GM12874 (cell line): ENCODE measurements around the gene ENHO.
A peak's percentile ranks its signal among the peaks of the same experiment; 100 is the strongest.

Experiments
- CTCF ChIP-seq: IDR thresholded peaks from 2 replicates; pipeline ENCODE4 v1.5.1; 2011; ENCODE audit warnings: low read depth, mild to moderate bottlenecking, control low read depth, low read length, moderate library complexity; ENCODE audit not compliant: insufficient read depth

Gene ENHO

DNA sequence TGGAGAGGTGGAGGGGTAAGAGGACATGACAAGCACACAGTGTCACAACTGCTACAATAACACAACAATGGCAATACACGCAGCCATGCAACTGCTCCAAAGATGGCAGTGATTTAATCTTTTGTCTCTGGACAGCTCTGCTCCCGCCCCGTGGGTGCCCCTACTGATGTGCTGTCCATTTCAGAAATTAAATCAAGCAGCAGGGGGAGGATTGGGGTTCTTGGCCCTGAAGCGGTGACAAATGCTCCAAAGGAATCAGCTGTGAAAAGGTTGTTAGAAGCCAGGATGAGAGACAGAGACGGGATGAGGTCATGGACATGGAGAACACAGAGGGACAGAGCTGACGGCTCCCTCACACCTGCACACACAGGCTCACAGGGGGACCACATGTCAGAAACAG, 44.2 kb upstream of the ENHO start:
- no peak for TF ChIP-seq CTCF

- no peak for TF ChIP-seq CTCF
These were observed 43.5 kb upstream of the ENHO start for GRCh38 chr9:34566322-34566721.

DNA sequence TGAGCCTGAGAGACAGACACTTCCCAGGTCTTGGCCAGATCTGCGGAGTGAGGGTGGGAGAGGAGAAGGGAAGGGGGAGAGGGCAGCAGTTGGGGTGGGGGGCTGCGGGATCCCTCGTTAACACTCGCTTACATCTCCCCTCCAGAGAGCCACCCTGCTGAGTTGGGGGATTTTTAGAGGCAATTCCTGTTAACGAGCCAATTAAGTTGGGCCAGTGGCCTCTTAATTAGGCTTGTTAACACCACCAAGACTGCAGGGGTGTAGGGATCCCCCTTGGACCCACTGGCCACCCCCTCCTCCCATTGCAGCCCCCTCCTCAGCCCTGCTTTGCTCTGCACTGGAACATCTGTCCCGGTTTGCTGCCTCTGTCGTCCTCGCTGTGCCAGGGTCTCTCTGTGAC, 43.1 kb upstream of the ENHO start:
- no peak for TF ChIP-seq CTCF

DNA sequence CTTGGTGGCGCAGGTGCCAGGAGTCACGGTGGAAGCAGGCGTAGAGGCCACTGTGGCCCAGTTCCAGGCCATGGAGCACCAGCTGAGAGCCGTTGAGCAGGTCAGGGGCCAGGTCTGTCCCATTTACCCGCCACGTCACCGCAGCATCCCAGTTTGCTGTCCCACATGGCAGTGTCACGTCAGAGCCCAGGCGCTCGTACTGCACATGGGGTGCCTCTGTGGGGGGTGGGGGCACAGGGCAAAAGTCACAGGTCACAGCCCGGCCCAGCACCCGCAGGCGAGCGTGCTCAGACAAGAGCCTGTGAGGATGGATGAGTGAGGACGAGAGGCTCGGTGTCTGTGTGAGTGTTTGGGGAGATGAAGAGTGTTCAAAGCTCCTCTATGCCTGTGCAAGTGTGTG, 41.8 kb upstream of the ENHO start:
- no peak for TF ChIP-seq CTCF

DNA sequence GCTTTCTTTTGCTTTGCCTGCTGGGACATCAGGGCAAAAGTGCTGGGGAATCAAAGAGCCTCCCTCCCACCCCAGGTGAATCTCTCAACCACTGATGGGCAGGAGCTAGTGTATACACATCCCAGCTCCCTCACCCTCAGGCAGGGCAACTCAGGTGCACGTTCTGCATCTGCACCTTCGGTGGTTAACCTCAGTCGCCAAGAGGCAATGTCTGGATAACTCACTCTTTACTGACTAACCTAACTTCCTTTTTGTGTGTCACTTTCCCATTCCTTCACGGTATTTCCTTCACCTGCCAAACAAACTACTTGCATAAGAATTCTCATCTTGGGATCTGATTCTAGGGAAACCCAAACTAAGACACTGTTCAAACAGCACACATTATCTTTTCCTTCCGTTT, 40.5 kb upstream of the ENHO start:
- TF ChIP-seq CTCF: no peak

DNA sequence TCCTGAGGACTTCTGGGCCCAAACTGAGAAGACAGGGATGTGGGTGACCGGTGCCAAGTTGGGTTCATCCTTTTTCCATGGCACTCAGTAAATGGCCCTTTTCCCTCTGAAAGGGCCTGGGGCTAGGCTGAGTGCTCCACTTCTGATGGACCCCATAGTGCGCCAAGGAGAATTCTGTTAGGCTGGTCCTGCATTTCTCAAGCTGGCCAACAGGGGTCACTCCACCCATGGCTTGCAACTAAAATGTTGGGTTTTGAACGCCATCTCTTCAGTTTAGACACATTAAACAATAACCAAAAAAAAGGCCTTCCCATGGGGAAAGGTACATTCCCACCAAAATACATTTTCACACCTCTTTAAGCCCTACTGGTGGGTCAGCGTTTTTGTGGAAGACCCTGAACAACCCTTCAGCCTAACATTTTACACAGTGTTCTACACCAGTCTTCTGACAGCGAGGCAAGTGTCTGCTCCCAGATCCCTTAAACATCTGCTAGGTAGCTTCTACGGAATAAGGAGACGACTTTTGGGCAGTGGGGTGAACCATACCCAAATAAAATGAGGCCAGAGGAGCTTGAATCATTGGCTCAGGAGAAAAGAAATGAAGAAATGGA, 39.5 kb upstream of the ENHO start:
- peak; percentile 73 for TF ChIP-seq CTCF

DNA sequence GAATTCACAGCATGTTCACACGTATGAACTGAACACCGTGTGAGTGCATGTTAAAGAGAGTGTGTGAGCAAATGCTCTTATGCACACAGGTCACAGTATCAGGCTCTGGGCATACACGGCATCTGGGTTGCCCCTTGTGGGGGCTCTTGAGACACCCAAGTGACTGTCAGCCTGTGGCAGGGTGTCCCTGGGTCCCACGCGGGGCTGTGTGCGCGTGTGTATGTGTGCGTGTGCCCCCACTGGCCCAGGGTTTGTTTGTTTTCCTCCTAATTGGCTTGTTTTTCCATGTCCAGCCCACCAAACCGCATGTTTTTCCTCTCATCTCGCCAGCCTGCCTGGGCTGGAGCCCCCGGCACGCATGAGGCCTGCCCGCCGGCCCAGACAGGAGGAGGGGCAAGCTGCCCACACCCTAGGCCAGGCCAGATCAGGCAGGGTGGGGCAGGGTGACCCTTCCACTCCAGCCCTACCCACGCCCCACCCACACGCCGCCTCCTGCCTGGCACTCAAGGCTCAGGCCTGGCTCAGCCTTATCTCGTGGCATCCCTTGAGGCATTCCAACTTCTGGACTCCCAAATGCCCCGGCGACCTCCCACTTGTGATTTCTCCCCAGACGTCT, 37.9 kb upstream of the ENHO start:
- no peak for TF ChIP-seq CTCF
